ENCODE data around the gene SLC46A1. TPM values are rescaled to one million over a fixed set of nuclear protein-coding genes. Genes with fewer than 3 reads are reported as not detected.

Gene SLC46A1
- total RNA-seq (3.6 and 5.1 TPM in 2 replicates), polyA plus RNA-seq (2.9 and 4.6 TPM in 2 replicates), polyA minus RNA-seq (ENCODE audit: low replicate concordance) (8.7 and 9.8 TPM in 2 replicates)
- polyA plus RNA-seq (2012), result 4.1 and 8.3 TPM in 2 replicates

DNA sequence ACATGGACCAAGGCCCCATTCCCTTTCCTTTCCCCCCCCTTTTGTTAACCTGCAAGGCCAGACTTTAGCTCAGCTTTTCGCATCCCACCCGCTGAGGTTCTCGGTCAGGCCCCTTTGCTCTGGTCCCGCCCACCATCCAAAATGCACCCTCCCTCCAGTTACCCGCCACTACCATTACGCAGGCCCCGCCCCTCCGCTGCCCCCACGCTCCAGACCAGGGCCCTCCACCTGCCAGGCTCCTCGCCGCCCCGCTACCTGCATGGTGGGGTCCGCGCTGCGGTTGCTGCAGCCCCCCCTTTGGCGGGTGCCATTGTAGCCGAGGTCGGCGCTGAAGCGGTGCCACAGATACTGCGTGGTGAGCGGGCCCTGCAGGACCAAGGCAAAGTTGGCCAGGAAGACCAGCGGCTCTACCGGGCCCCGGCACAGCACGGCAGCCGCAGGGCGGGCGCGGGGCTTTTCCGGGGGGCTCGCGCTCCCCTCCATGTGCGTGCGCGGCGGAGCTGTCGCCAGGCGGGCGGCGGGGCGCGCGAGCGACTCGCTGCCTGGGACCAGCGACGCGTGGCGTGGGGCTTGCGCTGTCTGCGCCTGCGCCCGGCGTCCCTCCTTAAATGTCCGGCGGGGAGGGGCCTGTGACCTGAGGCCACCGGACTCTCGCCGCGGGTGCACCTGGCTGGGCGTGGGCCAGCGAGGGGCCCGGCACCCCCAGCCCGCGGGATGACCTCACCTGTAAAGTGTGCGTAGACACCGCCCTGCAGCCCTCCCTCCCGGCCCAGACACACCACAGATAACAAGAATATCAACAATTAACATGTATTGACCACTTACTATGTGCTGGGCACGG lies at the start of gene SLC46A1:
Gene SLC46A1, minus strand, starts transcription at position 581 of the 841 bp plus-strand sequence. Its CDS starts 98 bp downstream, at position 483.
- no peaks in the 10 kb centered on the region for H3K79me2 ChIP-seq (ENCODE audit: control insufficient read depth, insufficient read depth, low read length)
- H3K27me3 ChIP-seq (ENCODE audit: control insufficient read depth, insufficient read depth, low read length), result no peaks in the 10 kb centered on the region
- H3K9ac ChIP-seq (ENCODE audit: insufficient read depth, low read length), result peak within 1 kb of the TSS; percentile 43
- peak within 1 kb of the TSS; percentile 60 for H2AFZ ChIP-seq (ENCODE audit: low read length)
- no peaks in the 10 kb centered on the region for H3K9me3 ChIP-seq (ENCODE audit: control insufficient read depth, insufficient read depth, low read depth, low read length)
- no peaks in the 10 kb centered on the region for H3K36me3 ChIP-seq (ENCODE audit: control insufficient read depth, insufficient read depth, low read length)
- H3K4me2 ChIP-seq (ENCODE audit: extremely low read depth, insufficient read depth, low read length), result peak within 1 kb of the TSS; percentile 49
- peak in 1 of 2 donors; percentile 38 for DNase-seq (ENCODE audit: low read depth in 2 of 2)
- peak within 1 kb of the TSS; percentile 37 to 70 (median 48) for H3K4me3 ChIP-seq (replicated peaks in 1 of 4; ENCODE audit: control extremely low read depth in 1 of 4, insufficient read depth in 1 of 4, low read depth in 3 of 4, low read length in 4 of 4)
- H3K27ac ChIP-seq (ENCODE audit: insufficient read depth, low read length), result no peak within 1 kb of the TSS
- H3K4me1 ChIP-seq (ENCODE audit: control insufficient read depth, extremely low read depth, insufficient read depth, low read length), result peaks cover 2% of the 10 kb centered on the region
- no peak for TF ChIP-seq CTCF (conservative IDR thresholded peaks at IDR 0.05 in 1 of 2, IDR thresholded peaks at IDR 0.05 in 1 of 2; ENCODE audit: low read depth in 1 of 2, low read length in 2 of 2)
- TF ChIP-seq EZH2 (IDR thresholded peaks at IDR 0.05; ENCODE audit: low read length, missing control alignments), result no peak
- no peaks in the 10 kb centered on the region for H4K20me1 ChIP-seq (ENCODE audit: control insufficient read depth, extremely low read depth, insufficient read depth, low read length)

DNA sequence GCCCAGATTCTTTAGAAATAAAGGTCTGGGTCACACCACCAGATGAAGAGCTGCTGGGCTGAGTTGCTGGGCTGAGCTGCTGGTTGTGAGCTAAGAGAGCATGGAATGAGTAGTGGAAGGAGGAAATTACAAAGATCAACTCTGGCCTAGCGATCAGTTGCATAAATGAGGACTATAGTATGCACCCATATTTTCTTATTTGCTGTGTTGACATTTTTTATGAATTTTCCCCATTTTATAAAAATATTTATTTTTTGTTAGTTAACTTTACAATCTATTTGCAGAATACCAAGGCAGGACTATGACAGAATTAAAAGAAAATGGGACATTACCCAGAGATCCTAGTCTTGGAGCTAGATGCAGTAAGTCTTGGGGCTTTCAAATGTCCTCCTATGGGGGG lies 43.8 kb upstream of the SLC46A1 start:
- Histone ChIP-seq H3K4me3 (replicated peaks in 1 of 4; ENCODE audit: control extremely low read depth in 1 of 4, insufficient read depth in 1 of 4, low read depth in 3 of 4, low read length in 4 of 4) (no peak overlapping the region), H3K9ac (ENCODE audit: insufficient read depth, low read length) (no peak overlapping the region), H4K20me1 (ENCODE audit: control insufficient read depth, extremely low read depth, insufficient read depth, low read length) (no peaks in the 10 kb centered on the region), H3K36me3 (ENCODE audit: control insufficient read depth, insufficient read depth, low read length) (no peaks in the 10 kb centered on the region), H3K4me2 (ENCODE audit: extremely low read depth, insufficient read depth, low read length) (no peak overlapping the region), H3K79me2 (ENCODE audit: control insufficient read depth, insufficient read depth, low read length) (no peaks in the 10 kb centered on the region), H3K4me1 (ENCODE audit: control insufficient read depth, extremely low read depth, insufficient read depth, low read length) (no peaks in the 10 kb centered on the region), H3K27me3 (ENCODE audit: control insufficient read depth, insufficient read depth, low read length) (no peaks in the 10 kb centered on the region), H2AFZ (ENCODE audit: low read length) (no peak overlapping the region), H3K9me3 (ENCODE audit: control insufficient read depth, insufficient read depth, low read depth, low read length) (no peaks in the 10 kb centered on the region), H3K27ac (ENCODE audit: insufficient read depth, low read length) (no peak overlapping the region)
- TF ChIP-seq CTCF (conservative IDR thresholded peaks at IDR 0.05 in 1 of 2, IDR thresholded peaks at IDR 0.05 in 1 of 2; ENCODE audit: low read depth in 1 of 2, low read length in 2 of 2) (no peak), EZH2 (IDR thresholded peaks at IDR 0.05; ENCODE audit: low read length, missing control alignments) (no peak)
- no peak for DNase-seq (ENCODE audit: low read depth in 2 of 2)

DNA sequence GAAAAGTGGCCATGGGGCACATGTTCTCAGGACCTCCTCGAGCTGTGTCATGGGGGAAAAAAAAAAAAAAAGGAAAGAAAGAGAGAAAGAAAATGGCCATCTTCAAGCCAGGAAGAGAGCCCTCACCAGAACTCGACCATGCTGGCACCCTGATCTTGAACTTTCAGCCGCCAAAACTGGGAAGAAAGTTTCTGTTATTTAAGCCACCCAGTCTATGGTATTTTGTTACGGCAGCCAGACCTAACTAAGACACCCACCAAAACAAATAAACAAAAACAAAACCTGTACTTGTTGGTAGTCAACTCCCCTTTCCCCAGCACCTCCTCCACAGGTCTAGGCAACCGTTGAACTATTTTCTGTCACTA lies 41.4 kb upstream of the SLC46A1 start:
- Histone ChIP-seq H3K79me2 (ENCODE audit: control insufficient read depth, insufficient read depth, low read length) (no peaks in the 10 kb centered on the region), H3K27ac (ENCODE audit: insufficient read depth, low read length) (no peak overlapping the region), H3K9me3 (ENCODE audit: control insufficient read depth, insufficient read depth, low read depth, low read length) (no peaks in the 10 kb centered on the region), H4K20me1 (ENCODE audit: control insufficient read depth, extremely low read depth, insufficient read depth, low read length) (no peaks in the 10 kb centered on the region), H3K4me1 (ENCODE audit: control insufficient read depth, extremely low read depth, insufficient read depth, low read length) (no peaks in the 10 kb centered on the region), H3K4me3 (replicated peaks in 1 of 4; ENCODE audit: control extremely low read depth in 1 of 4, insufficient read depth in 1 of 4, low read depth in 3 of 4, low read length in 4 of 4) (no peak overlapping the region), H3K9ac (ENCODE audit: insufficient read depth, low read length) (no peak overlapping the region), H3K36me3 (ENCODE audit: control insufficient read depth, insufficient read depth, low read length) (no peaks in the 10 kb centered on the region), H2AFZ (ENCODE audit: low read length) (no peak overlapping the region), H3K27me3 (ENCODE audit: control insufficient read depth, insufficient read depth, low read length) (no peaks in the 10 kb centered on the region), H3K4me2 (ENCODE audit: extremely low read depth, insufficient read depth, low read length) (no peak overlapping the region)
- TF ChIP-seq CTCF (conservative IDR thresholded peaks at IDR 0.05 in 1 of 2, IDR thresholded peaks at IDR 0.05 in 1 of 2; ENCODE audit: low read depth in 1 of 2, low read length in 2 of 2) (no peak), EZH2 (IDR thresholded peaks at IDR 0.05; ENCODE audit: low read length, missing control alignments) (no peak)
- DNase-seq (ENCODE audit: low read depth in 2 of 2), result no peak

Measured in fibroblast of lung (primary cell).